PC-9 (cell line): ENCODE results near the gene PGK2.

Experiments
- CTCF ChIP-seq: fragments of 200-600 bp; sonication (generic); conservative IDR thresholded peaks from 2 replicates; pipeline ENCODE4 v1.6.1; 2017; ENCODE audit warnings: mixed run types, antibody characterized with exemption, mild to moderate bottlenecking, moderate library complexity
- EZH2 ChIP-seq: fragments of 200-600 bp; sonication (generic); IDR thresholded peaks from 2 replicates; pipeline ENCODE4 v1.8.0; 2017; ENCODE audit warnings: antibody characterized with exemption, low read depth

GRCh38 chr6:49815166-49815565, 28.1 kb upstream of the PGK2 start:
- TF ChIP-seq CTCF = no peak
- no peak for TF ChIP-seq EZH2
